Endothelial cell of umbilical vein (primary cell): ENCODE results near the gene ZNF181. TPM values are rescaled to one million over a fixed set of nuclear protein-coding genes. Genes with fewer than 3 reads are reported as not detected.

ENCODE experiments used
- BruUV-seq: library from RNA; stranded (reverse); fragments of 400-500 nt; replicated peaks from 2 replicates; lab custom pipeline; 2021; lab: Mats Ljungman, UMichigan
- CTCF ChIA-PET: fragments of 300-600, 350-600 bp; sonication (Branson Sonifier 250); formaldehyde crosslinking; loops from one replicate; lab custom pipeline; 2021; ENCODE audit warnings: antibody characterized with exemption, inconsistent platforms; lab: Charles Lee
- POLR2A ChIA-PET: fragments of 300-600, 350-600 bp; sonication (Branson Sonifier 250); formaldehyde crosslinking; loops from one replicate; lab custom pipeline; 2021; ENCODE audit warnings: antibody characterized with exemption, inconsistent platforms; lab: Charles Lee
- DNase-seq: peaks from one replicate; pipeline ENCODE4 v3.0.0-alpha.2; 2011; ENCODE audit warnings: low read depth, low spot score
- FAIRE-seq: peaks from 2 replicates; lab custom pipeline; 2011; peaks lifted over from hg19 to GRCh38; lab: Jason Lieb, UNC
- H2AFZ ChIP-seq: 2 replicates; pipeline ENCODE4 v1.6.0; 2012; ENCODE audit warnings: low read depth, low read length, control low read depth, inconsistent platforms
- H3K27ac ChIP-seq: 2 replicates; pipeline ENCODE4 v1.5.1; 2011; ENCODE audit warnings: low read depth, mild to moderate bottlenecking, control low read depth, low read length, moderate library complexity; ENCODE audit not compliant: insufficient read depth
- H3K27me3 ChIP-seq, 2 experiments: 2 replicates each; pipeline versions ENCODE4 v1.6.0 to v1.6.1; 2011; ENCODE audit warnings: low read length in 2 of 2, mixed read lengths in 1 of 2; ENCODE audit not compliant: control insufficient read depth in 2 of 2, insufficient read depth in 2 of 2
- H3K36me3 ChIP-seq, 2 experiments: 2 replicates in 1 of 2; 3 replicates in 1 of 2; pipeline ENCODE4 v1.5.1; 2011; ENCODE audit warnings: low read length in 2 of 2, mild to moderate bottlenecking in 1 of 2, moderate library complexity in 1 of 2; ENCODE audit not compliant: control insufficient read depth in 2 of 2, insufficient read depth in 2 of 2; ENCODE audit errors: extremely low read depth in 1 of 2
- H3K4me1 ChIP-seq: 3 replicates; pipeline ENCODE4 v1.5.1; 2011; ENCODE audit warnings: mild to moderate bottlenecking, low read length; ENCODE audit not compliant: control insufficient read depth, insufficient read depth; ENCODE audit errors: extremely low read depth
- H3K4me2 ChIP-seq: 2 replicates; pipeline ENCODE4 v1.6.1; 2011; ENCODE audit warnings: low read length, control low read depth, mixed read lengths; ENCODE audit not compliant: insufficient read depth
- H3K4me3 ChIP-seq, 3 experiments: fragments of 200-600 bp in 1 of 3; sonication (generic), shearing (Covaris generic) in 1 of 3; replicated peaks in 1 of 3; 2 replicates each; pipeline ENCODE4 v1.5.1; 2011 to 2016; ENCODE audit warnings: control low read depth in 3 of 3, low read length in 3 of 3, mild to moderate bottlenecking in 2 of 3, inconsistent platforms in 1 of 3, low read depth in 1 of 3, moderate library complexity in 1 of 3; ENCODE audit not compliant: insufficient read depth in 1 of 3
- H3K79me2 ChIP-seq: 2 replicates; pipeline ENCODE4 v1.6.0; 2012; ENCODE audit warnings: low read length, inconsistent platforms; ENCODE audit not compliant: control insufficient read depth, insufficient read depth
- H3K9ac ChIP-seq: replicated peaks from 2 replicates; pipeline ENCODE3; 2011; ENCODE audit warnings: low read length, control low read depth; ENCODE audit not compliant: insufficient read depth; ENCODE audit errors: extremely low read depth
- H3K9me1 ChIP-seq: replicated peaks from 3 replicates; pipeline ENCODE4 v1.6.0; 2011; ENCODE audit warnings: mild to moderate bottlenecking, low read length; ENCODE audit not compliant: control insufficient read depth, insufficient read depth; ENCODE audit errors: extremely low read depth
- H3K9me3 ChIP-seq: replicated peaks from 2 replicates; pipeline ENCODE4 v1.5.1; 2012; ENCODE audit warnings: low read length, inconsistent platforms; ENCODE audit not compliant: control insufficient read depth, insufficient read depth
- H4K20me1 ChIP-seq: replicated peaks from 2 replicates; pipeline ENCODE3; 2011; ENCODE audit warnings: mild to moderate bottlenecking, low read length; ENCODE audit not compliant: control insufficient read depth, insufficient read depth; ENCODE audit errors: extremely low read depth
- CTCF ChIP-seq, 2 donors: IDR thresholded peaks; 1 replicate in 1 of 2; 2 replicates in 1 of 2; pipeline ENCODE4 v1.5.1; 2011; ENCODE audit warnings: low read length in 2 of 2, mild to moderate bottlenecking in 2 of 2, moderate library complexity in 2 of 2, control low read depth in 1 of 2, inconsistent platforms in 1 of 2, low read depth in 1 of 2; ENCODE audit not compliant: insufficient read depth in 1 of 2; ENCODE audit errors: extremely low read depth in 1 of 2
- EZH2 ChIP-seq: IDR thresholded peaks from 2 replicates; pipeline ENCODE4 v1.6.1; 2012; ENCODE audit warnings: borderline replicate concordance, low read depth, mild to moderate bottlenecking, moderate library complexity, low read length, inconsistent platforms; ENCODE audit not compliant: severe bottlenecking
- FOS ChIP-seq: IDR thresholded peaks from 2 replicates; pipeline ENCODE4 v1.6.1; 2011; ENCODE audit warnings: mild to moderate bottlenecking, low read length, moderate library complexity, borderline replicate concordance; ENCODE audit not compliant: insufficient read depth
- GATA2 ChIP-seq: IDR thresholded peaks from 2 replicates; pipeline ENCODE4 v1.7.0; 2011; ENCODE audit warnings: low read depth, mild to moderate bottlenecking, moderate library complexity, mixed read lengths, low read length; ENCODE audit not compliant: insufficient read length, insufficient read depth
- JUN ChIP-seq: IDR thresholded peaks from 2 replicates; pipeline ENCODE4 v1.6.1; 2011; ENCODE audit warnings: borderline replicate concordance, low read depth; ENCODE audit not compliant: insufficient read length, insufficient read depth
- MAX ChIP-seq: IDR thresholded peaks from 2 replicates; pipeline ENCODE4 v1.6.1; 2011; ENCODE audit not compliant: insufficient read depth, insufficient read length
- MYC ChIP-seq: IDR thresholded peaks from one replicate; pipeline ENCODE4 v1.6.1; 2011; ENCODE audit warnings: mild to moderate bottlenecking, low read depth, low read length
- POLR2A ChIP-seq: IDR thresholded peaks from 2 replicates; pipeline ENCODE4 v1.6.1; 2012; ENCODE audit warnings: low read depth, mild to moderate bottlenecking, control low read depth, low read length
- POLR2AphosphoS5 ChIP-seq: IDR thresholded peaks from 2 replicates; pipeline ENCODE4 v1.6.1; 2012; ENCODE audit warnings: low read depth, mild to moderate bottlenecking, control low read depth, low read length, moderate library complexity; ENCODE audit not compliant: insufficient read depth
- dilution Hi-C: fragments of 300-500 bp; cut with MboI; formaldehyde crosslinking; loops from one replicate; pipeline ENCODE4 v1.15.0; 2019; ENCODE audit warnings: low sequenced_read_pairs; ENCODE audit not compliant: extremely low pct_ligation_motif_present
- intact Hi-C: fragments of 100-400 bp; cut with micrococcal nuclease; formaldehyde crosslinking; loops from one replicate; pipeline ENCODE4 v1.10.0; 2022
- polyA plus RNA-seq, 4 experiments: library from polyadenylated mRNA; depleted of rRNA in 3 of 4; stranded (reverse) in 3 of 4; unstranded in 1 of 4; fragments of >200 nt; gene quantifications; 2 replicates each; pipeline versions ENCODE4 v1.2.1 to v1.2.3, GENCODE V29; 2011 to 2012; ENCODE audit warnings: missing spikeins in 1 of 4
- total RNA-seq: library from RNA; stranded (reverse); gene quantifications from 2 replicates; pipeline ENCODE4 v1.2.3, GENCODE V29; 2021

The ZNF181 gene
- total and polyA plus RNA-seq, 2 donors (not counting 3 experiments of a cell fraction or from before 2014, with no cell fraction given) = 4.7 to 5.0 TPM

GRCh38 chr19:34759218-34759917 is 25.3 kb downstream of the ZNF181 start:
- Histone ChIP-seq H3K27me3 (no peaks in the 10 kb centered on the region), H3K79me2 (no peaks in the 10 kb centered on the region), H3K36me3 (peaks cover 0 to 2% of the 10 kb centered on the region in 2 experiments), H3K9ac (no peak overlapping the region), H3K27ac (no peak overlapping the region), H2AFZ (no peak overlapping the region), H3K4me1 (no peaks in the 10 kb centered on the region), H3K4me2 (no peak overlapping the region), H3K9me1 (no peaks in the 10 kb centered on the region), H4K20me1 (no peaks in the 10 kb centered on the region), H3K4me3 (no peak overlapping the region), H3K9me3 (peaks cover 24% of the 10 kb centered on the region)
- intact Hi-C loops (no loop called here), dilution Hi-C loops (no loop called here)
- POLR2A ChIA-PET = no interaction called here
- TF ChIP-seq GATA2 (no peak), FOS (no peak), POLR2AphosphoS5 (no peak), JUN (no peak), CTCF (IDR thresholded peaks at IDR 0.05; ENCODE audit: extremely low read depth in 1 of 2, insufficient read depth in 1 of 2, low read depth in 1 of 2, low read length in 2 of 2) (no peak), MAX (no peak), EZH2 (no peak), MYC (no peak), POLR2A (no peak)
- CTCF ChIA-PET = no interaction called here
- no peak for FAIRE-seq
- no peak for DNase-seq
- BruUV-seq = no TSS peak
